Ovary (tissue), 3 donors: ENCODE measurements around the gene PIEZO1.

Experiments used
- EP300 ChIP-seq: sonication (generic); formaldehyde crosslinking; IDR thresholded peaks from one replicate; pipeline ENCODE4 v1.6.1; 2017; ENCODE audit warnings: antibody characterized with exemption
- POLR2A ChIP-seq: fragments of 450-650 bp; IDR thresholded peaks from one replicate; pipeline ENCODE4 v1.6.1; 2017; ENCODE audit warnings: antibody characterized with exemption, mild to moderate bottlenecking, moderate library complexity
- TF ChIP-seq, protein P1 (sequence below), 3 donors: fragments of 450-650 bp in 2 of 3; fragments of 200-600 bp in 1 of 3; IDR thresholded peaks; one replicate each; pipeline versions ENCODE4 v1.5.1 to v1.8.0; 2016 to 2022; ENCODE audit warnings: antibody characterized with exemption in 3 of 3, mild to moderate bottlenecking in 1 of 3
- donor health status: DM: no; HTN: no; CAD: no.

DNA sequence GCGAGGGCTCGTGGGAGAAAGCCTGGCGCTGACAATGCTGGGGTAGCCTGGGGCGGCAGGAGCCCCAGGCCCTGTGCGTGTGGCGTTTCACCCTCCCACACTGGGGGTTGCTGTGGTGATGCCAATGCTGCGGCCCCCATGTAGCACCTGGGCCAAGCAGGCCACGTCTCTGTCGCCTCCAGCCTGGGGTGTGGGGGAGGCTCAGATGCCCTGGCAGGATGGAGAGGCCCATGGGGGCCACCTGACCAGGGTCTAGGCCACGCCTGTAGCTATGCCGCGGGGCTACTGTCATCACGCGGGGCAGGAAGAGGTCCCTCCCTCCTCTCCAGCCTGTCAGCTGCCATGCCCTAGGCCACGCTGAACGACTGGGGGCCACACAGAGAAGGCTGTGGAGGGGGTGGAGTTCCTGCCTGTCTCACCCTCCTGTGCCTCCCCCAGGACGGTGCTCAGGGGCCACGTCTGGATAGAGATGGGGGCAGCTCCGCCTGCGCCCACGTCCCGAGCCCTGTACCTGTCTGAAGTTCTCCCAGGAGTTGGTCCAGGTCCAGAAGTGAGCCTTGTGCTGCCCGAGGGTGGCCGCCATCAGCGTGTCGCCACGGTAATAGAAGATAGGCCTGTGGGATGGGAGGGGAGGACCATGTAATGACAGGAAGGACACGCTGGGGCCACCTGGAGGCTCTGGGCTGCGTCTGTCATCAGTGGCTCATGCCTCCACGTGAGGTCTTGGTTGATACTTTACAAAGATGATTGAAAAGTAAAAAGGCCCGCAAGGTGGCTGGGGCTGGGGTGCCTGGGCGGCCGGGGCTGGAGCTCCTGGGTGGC, 39.4 kb upstream of the PIEZO1 start:
- TF ChIP-seq, protein P1, sequence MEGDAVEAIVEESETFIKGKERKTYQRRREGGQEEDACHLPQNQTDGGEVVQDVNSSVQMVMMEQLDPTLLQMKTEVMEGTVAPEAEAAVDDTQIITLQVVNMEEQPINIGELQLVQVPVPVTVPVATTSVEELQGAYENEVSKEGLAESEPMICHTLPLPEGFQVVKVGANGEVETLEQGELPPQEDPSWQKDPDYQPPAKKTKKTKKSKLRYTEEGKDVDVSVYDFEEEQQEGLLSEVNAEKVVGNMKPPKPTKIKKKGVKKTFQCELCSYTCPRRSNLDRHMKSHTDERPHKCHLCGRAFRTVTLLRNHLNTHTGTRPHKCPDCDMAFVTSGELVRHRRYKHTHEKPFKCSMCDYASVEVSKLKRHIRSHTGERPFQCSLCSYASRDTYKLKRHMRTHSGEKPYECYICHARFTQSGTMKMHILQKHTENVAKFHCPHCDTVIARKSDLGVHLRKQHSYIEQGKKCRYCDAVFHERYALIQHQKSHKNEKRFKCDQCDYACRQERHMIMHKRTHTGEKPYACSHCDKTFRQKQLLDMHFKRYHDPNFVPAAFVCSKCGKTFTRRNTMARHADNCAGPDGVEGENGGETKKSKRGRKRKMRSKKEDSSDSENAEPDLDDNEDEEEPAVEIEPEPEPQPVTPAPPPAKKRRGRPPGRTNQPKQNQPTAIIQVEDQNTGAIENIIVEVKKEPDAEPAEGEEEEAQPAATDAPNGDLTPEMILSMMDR (IDR thresholded peaks at IDR 0.05) = no peak
- TF ChIP-seq POLR2A (no peak), EP300 (no peak)
